Measurements from ENCODE around the gene ZEB2. TPM values are rescaled to one million over a fixed set of nuclear protein-coding genes. Genes with fewer than 3 reads are reported as not detected.
A peak's percentile ranks its signal among the peaks of the same experiment; 100 is the strongest.

Gene ZEB2
- total and polyA plus RNA-seq, 2 of the 8 experiments (the other 6 are each of a cell fraction or from before 2014, with no cell fraction given), result 0.38 TPM; not detected in 1

GRCh38 chr2:144334551-144334950 lies 185.4 kb downstream of the ZEB2 start:
- Histone ChIP-seq H4K8ac (ENCODE audit: extremely low read depth, insufficient read depth, low read length) (no peak overlapping the region), H3K4me1 (replicated peaks in 1 of 4; ENCODE audit: control insufficient read depth in 3 of 4, insufficient read depth in 4 of 4, low read length in 3 of 4) (peaks cover 3 to 10% (median 6%) of the 10 kb centered on the region in 4 experiments), H3K79me1 (ENCODE audit: low read depth, low read length) (no peaks in the 10 kb centered on the region), H2BK12ac (ENCODE audit: low read depth, low read length) (no peak overlapping the region), H3K14ac (ENCODE audit: insufficient read length) (no peak overlapping the region), H4K5ac (ENCODE audit: insufficient read length, low read depth, low read length) (no peak overlapping the region), H3K4me3 (ENCODE audit: extremely low read depth in 1 of 4, insufficient read depth in 2 of 4, low read depth in 3 of 4, low read length in 4 of 4) (no peak overlapping the region), H3K18ac (ENCODE audit: extremely low read depth, low read length) (no peak overlapping the region), H3K4ac (replicated peaks; ENCODE audit: insufficient read length, low read depth, low read length) (no peak overlapping the region), H2BK20ac (ENCODE audit: low read length) (no peak overlapping the region), H3K27me3 (replicated peaks in 1 of 4; ENCODE audit: control insufficient read depth in 3 of 4, extremely low read depth in 1 of 4, insufficient read depth in 3 of 4, low read length in 3 of 4) (no peaks in the 10 kb centered on the region; a peak in 1 of 7 replicates), H3K23ac (ENCODE audit: insufficient read length) (no peak overlapping the region), H3K9ac (replicated peaks in 1 of 4; ENCODE audit: extremely low read depth in 1 of 4, low read depth in 3 of 4, low read length in 3 of 4) (no peak overlapping the region), H2BK5ac (ENCODE audit: low read depth, low read length) (no peak overlapping the region), H4K91ac (replicated peaks; ENCODE audit: insufficient read length, low read length) (no peak overlapping the region), H2AFZ (ENCODE audit: low read length) (no peak overlapping the region), H3K56ac (replicated peaks; ENCODE audit: insufficient read length, low read depth, low read length) (no peak overlapping the region), H3K27ac (ENCODE audit: low read depth, low read length) (no peak overlapping the region), H4K20me1 (replicated peaks in 1 of 2; ENCODE audit: control insufficient read depth in 1 of 2, insufficient read depth in 2 of 2, low read length in 2 of 2) (no peaks in the 10 kb centered on the region), H3K23me2 (ENCODE audit: low read depth, low read length) (peaks cover 12% of the 10 kb centered on the region), H2BK15ac (ENCODE audit: low read length) (no peak overlapping the region), H3K4me2 (ENCODE audit: insufficient read depth in 1 of 2, low read depth in 2 of 2, low read length in 2 of 2) (no peak overlapping the region), H2BK120ac (replicated peaks; ENCODE audit: low read depth, low read length) (no peak overlapping the region), H3K36me3 (ENCODE audit: control insufficient read depth in 2 of 4, insufficient read depth in 4 of 4, low read length in 3 of 4) (no peaks in the 10 kb centered on the region), H3K9me3 (ENCODE audit: insufficient read depth in 2 of 2, low read depth in 1 of 2, low read length in 1 of 2) (no peaks in the 10 kb centered on the region), H3K79me2 (ENCODE audit: control insufficient read depth in 1 of 2, insufficient read depth in 2 of 2, low read length in 2 of 2) (peaks cover 3 to 16% of the 10 kb centered on the region in 2 experiments; a peak in 2 of 4 replicates), H2AK5ac (ENCODE audit: low read depth, low read length) (no peak overlapping the region)
- ChIA-PET POLR2A (ENCODE audit: partially characterized antibody) (no interaction called here), CTCF (ENCODE audit: partially characterized antibody) (interaction anchor here (0.6 to 1.6 kb wide), 2 partner anchors 27 to 190 kb away, joined by 3 to 5 read pairs; no protein-coding TSS in a partner anchor)
- 63% methylated on average over 4 of the region's 4 CpGs; no CpG with 5 or more reads in 1 of the 2 experiments for WGBS, 2 experiments (ENCODE audit: extremely low coverage in 1 of 2, insufficient coverage in 1 of 2, insufficient read length in 1 of 2, insufficient replicate concordance in 2 of 2, low coverage in 1 of 2, low lambda C conversion rate in 2 of 2, missing lambda C conversion rate in 1 of 2)
- no peak for DNase-seq (ENCODE audit: low read depth in 1 of 2, low spot score in 2 of 2)
- FAIRE-seq, result no peak
- TF ChIP-seq E2F6 (IDR thresholded peaks at IDR 0.05) (no peak), CEBPB (IDR thresholded peaks at IDR 0.05; ENCODE audit: low read depth, low read length) (peak; percentile 88)

Small RNAs within 50 kb of the gene (small RNA-seq; reads per million reads assigned to genes)
- not detected for gene RF01987 (ENCODE audit: insufficient read depth)
